ENCODE results near the gene CTBP2. TPM values are rescaled to one million over a fixed set of nuclear protein-coding genes. Genes with fewer than 3 reads are reported as not detected.

CTBP2 gene
- total and polyA plus RNA-seq, 2 of the 13 experiments (the other 11 are each of a cell fraction or from before 2014, with no cell fraction given): 0.08 TPM; not detected in 1

DNA sequence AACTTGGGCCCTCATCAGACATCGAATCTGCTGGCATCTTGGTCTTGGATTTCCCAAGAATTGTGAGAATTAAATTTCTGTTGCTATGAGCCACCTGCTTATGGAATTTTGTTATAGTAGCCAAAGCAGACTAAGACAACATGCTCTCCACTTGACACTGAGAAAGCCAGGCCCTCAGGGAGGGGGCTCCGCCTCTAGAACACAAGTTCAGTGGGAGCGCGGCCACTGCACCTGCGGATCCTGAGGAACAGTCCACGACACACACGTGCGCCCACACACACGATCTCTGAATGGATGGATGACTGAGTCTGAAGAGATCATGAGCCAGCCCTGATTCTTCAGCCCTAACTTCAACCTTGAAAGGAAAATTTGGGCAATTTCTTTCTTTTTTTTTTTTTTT is 73.7 kb downstream of the CTBP2 start:
- Histone ChIP-seq H3K4me2 (ENCODE audit: low read depth, low read length) (no peak overlapping the region), H3K4me1 (ENCODE audit: insufficient read depth, low read length) (peaks cover 6% of the 10 kb centered on the region), H2AFZ (ENCODE audit: low read length) (no peak overlapping the region), H3K36me3 (replicated peaks in 1 of 2; ENCODE audit: control insufficient read depth in 1 of 2, insufficient read depth in 2 of 2, low read length in 2 of 2) (no peaks in the 10 kb centered on the region), H4K20me1 (ENCODE audit: insufficient read depth, low read length) (no peaks in the 10 kb centered on the region), H3K27me3 (ENCODE audit: control insufficient read depth in 1 of 2, insufficient read depth in 2 of 2, low read length in 2 of 2) (peaks cover 1 to 70% of the 10 kb centered on the region in 2 experiments; a peak in 4 of 5 replicates), H3K9ac (ENCODE audit: insufficient read depth, low read depth, low read length) (no peak overlapping the region), H3K9me3 (ENCODE audit: low read length) (no peaks in the 10 kb centered on the region), H3K27ac (ENCODE audit: extremely low read length, insufficient read depth, low read length) (no peak overlapping the region), H3K79me2 (ENCODE audit: insufficient read depth, low read length) (no peaks in the 10 kb centered on the region), H3K4me3 (replicated peaks in 1 of 3; ENCODE audit: insufficient read depth in 1 of 3, low read depth in 2 of 3, low read length in 3 of 3) (no peak overlapping the region)
- WGBS (ENCODE audit: low lambda C conversion rate): 27% methylated on average over 6 of the region's 9 CpGs
- DNase-seq (ENCODE audit: low spot score) (no peak), FAIRE-seq (no peak), ATAC-seq (no peak)
- POLR2A ChIA-PET: no interaction called here
- TF ChIP-seq, protein P1, sequence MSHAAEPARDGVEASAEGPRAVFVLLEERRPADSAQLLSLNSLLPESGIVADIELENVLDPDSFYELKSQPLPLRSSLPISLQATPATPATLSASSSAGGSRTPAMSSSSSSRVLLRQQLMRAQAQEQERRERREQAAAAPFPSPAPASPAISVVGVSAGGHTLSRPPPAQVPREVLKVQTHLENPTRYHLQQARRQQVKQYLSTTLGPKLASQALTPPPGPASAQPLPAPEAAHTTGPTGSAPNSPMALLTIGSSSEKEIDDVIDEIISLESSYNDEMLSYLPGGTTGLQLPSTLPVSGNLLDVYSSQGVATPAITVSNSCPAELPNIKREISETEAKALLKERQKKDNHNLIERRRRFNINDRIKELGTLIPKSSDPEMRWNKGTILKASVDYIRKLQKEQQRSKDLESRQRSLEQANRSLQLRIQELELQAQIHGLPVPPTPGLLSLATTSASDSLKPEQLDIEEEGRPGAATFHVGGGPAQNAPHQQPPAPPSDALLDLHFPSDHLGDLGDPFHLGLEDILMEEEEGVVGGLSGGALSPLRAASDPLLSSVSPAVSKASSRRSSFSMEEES (CRISPR knock-in tag; IDR thresholded peaks at IDR 0.05): no peak
- TF ChIP-seq ZNF569 (CRISPR knock-in tag; IDR thresholded peaks at IDR 0.05; ENCODE audit: borderline replicate concordance) (no peak), ZNF614 (CRISPR knock-in tag; IDR thresholded peaks at IDR 0.05; ENCODE audit: borderline replicate concordance) (no peak), ZNF383 (CRISPR knock-in tag; IDR thresholded peaks at IDR 0.05; ENCODE audit: borderline replicate concordance) (no peak), CEBPG (CRISPR knock-in tag; IDR thresholded peaks at IDR 0.05) (no peak), THYN1 (CRISPR knock-in tag; IDR thresholded peaks at IDR 0.05; ENCODE audit: borderline replicate concordance, low read depth) (no peak), TCF7L2 (IDR thresholded peaks at IDR 0.05; ENCODE audit: low read depth, low read length) (no peak), ZNF589 (CRISPR knock-in tag; conservative IDR thresholded peaks at IDR 0.05) (no peak)
- TF ChIP-seq, protein P2, sequence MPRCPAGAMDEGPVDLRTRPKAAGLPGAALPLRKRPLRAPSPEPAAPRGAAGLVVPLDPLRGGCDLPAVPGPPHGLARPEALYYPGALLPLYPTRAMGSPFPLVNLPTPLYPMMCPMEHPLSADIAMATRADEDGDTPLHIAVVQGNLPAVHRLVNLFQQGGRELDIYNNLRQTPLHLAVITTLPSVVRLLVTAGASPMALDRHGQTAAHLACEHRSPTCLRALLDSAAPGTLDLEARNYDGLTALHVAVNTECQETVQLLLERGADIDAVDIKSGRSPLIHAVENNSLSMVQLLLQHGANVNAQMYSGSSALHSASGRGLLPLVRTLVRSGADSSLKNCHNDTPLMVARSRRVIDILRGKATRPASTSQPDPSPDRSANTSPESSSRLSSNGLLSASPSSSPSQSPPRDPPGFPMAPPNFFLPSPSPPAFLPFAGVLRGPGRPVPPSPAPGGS (CRISPR knock-in tag; IDR thresholded peaks at IDR 0.05): no peak
- CTCF ChIA-PET (ENCODE audit: low intra/inter-chr PET ratio, low total read pairs): no interaction called here
- in situ Hi-C loops (cut with HindIII; ENCODE audit: extremely low pct_ligation_motif_present, low pct_unique_long_range_greater_than_20kb): no loop called here
- intact Hi-C loops (cut with micrococcal nuclease; ENCODE audit: unreplicated experiment): no loop called here
- no TSS peak for BruUV-seq (replicated peaks)

Measured in HepG2 (cell line).